Gastrocnemius medialis (tissue), 4 donors: ENCODE results near the gene THBS4.

ENCODE experiments used
- CTCF ChIP-seq, 5 experiments: fragments of 450-650 bp in 3 of 5; fragments of 200-600 bp in 2 of 5; sonication (generic) in 2 of 5; IDR thresholded peaks in 4 of 5; conservative IDR thresholded peaks in 1 of 5; 1 replicate in 4 of 5; 2 replicates in 1 of 5; pipeline ENCODE4 v1.5.1; 2016 to 2019; ENCODE audit warnings: antibody characterized with exemption in 5 of 5, mild to moderate bottlenecking in 3 of 5, moderate library complexity in 3 of 5
- POLR2A ChIP-seq, 2 donors: fragments of 450-650 bp; IDR thresholded peaks; one replicate each; pipeline ENCODE4 v1.6.1; 2017; ENCODE audit warnings: antibody characterized with exemption in 2 of 2, mild to moderate bottlenecking in 2 of 2, moderate library complexity in 2 of 2

- no peak for TF ChIP-seq CTCF (IDR thresholded peaks at IDR 0.05 in 4 of 5, conservative IDR thresholded peaks at IDR 0.05 in 1 of 5)
- no peak for TF ChIP-seq POLR2A (IDR thresholded peaks at IDR 0.05)
These were observed 57.4 kb downstream of the THBS4 start for GRCh38 chr5:80092486-80093107.
